Left lung (tissue), 10 donors: ENCODE data around the gene MGMT. TPM values are rescaled to one million over a fixed set of nuclear protein-coding genes. Genes with fewer than 3 reads are reported as not detected.

Experiments
- ATAC-seq: fragments of 200-7000 bp; cut with Tn5 transposase; one replicate; pipeline ENCODE4 v1.9.1; 2020; ENCODE audit warnings: moderate library complexity
- DNase-seq, 4 donors: peaks; one replicate each; pipeline ENCODE4 v3.0.0-alpha.2; 2013 to 2020
- H3K27ac ChIP-seq, 2 donors: fragments of 200-600 bp; sonication (generic) in 1 of 2; one replicate each; pipeline versions ENCODE4 v1.5.0 to v1.8.0; 2020 to 2021
- H3K27me3 ChIP-seq, 2 donors: fragments of 200-600 bp; sonication (generic) in 1 of 2; one replicate each; pipeline versions ENCODE4 v1.5.0 to v1.8.0; 2020 to 2021
- H3K36me3 ChIP-seq, 2 donors: fragments of 200-600 bp; sonication (generic) in 1 of 2; one replicate each; pipeline versions ENCODE4 v1.5.0 to v1.8.0; 2020 to 2021
- H3K4me1 ChIP-seq, 2 donors: fragments of 200-600 bp; one replicate each; pipeline ENCODE4 v1.8.0; 2021
- H3K4me3 ChIP-seq, 2 donors: fragments of 200-600 bp; sonication (generic) in 1 of 2; one replicate each; pipeline versions ENCODE4 v1.5.0 to v1.8.0; 2020 to 2021; ENCODE audit warnings: mild to moderate bottlenecking in 1 of 2
- H3K9me3 ChIP-seq, 2 donors: fragments of 200-600 bp; sonication (generic) in 1 of 2; one replicate each; pipeline versions ENCODE4 v1.5.0 to v1.8.0; 2020 to 2021
- CTCF ChIP-seq, 2 donors: fragments of 200-600 bp; sonication (generic) in 1 of 2; IDR thresholded peaks; one replicate each; pipeline versions ENCODE4 v1.5.0 to v1.8.0; 2021; ENCODE audit warnings: antibody characterized with exemption in 2 of 2
- intact Hi-C, 2 donors: fragments of 100-400 bp; cut with DNase I; formaldehyde crosslinking; loops; one replicate each; pipeline versions ENCODE4 v1.11.2 to v1.14.2; 2022
- polyA plus RNA-seq, 6 donors: library from polyadenylated mRNA; unstranded; fragments of 120-200 nt; gene quantifications; one replicate each; pipeline ENCODE4 v1.2.1, GENCODE V29; 2013; ENCODE audit not compliant: insufficient read length in 6 of 6
- total RNA-seq, 2 donors: library from RNA; stranded (reverse); fragmentation: NEBNext Ultra II Directional; extraction: Animal tissue kit (Norgen Biotek cat#: 25700); gene quantifications; one replicate each; pipeline ENCODE4 v1.2.1, GENCODE V29; 2021
- donor health status: DM: no; HTN: yes; CAD: no.
- donor health status: DM: no; HTN: no; CAD: no.

MGMT gene
- total and polyA plus RNA-seq, 8 donors, result 13.1 to 25.5 (median 17.0) TPM

- intact Hi-C loops, result no loop called here
- H3K9me3 ChIP-seq, result no peaks in the 10 kb centered on the region
- no peak for TF ChIP-seq CTCF (IDR thresholded peaks at IDR 0.05)
- H3K4me3 ChIP-seq, result no peak overlapping the region
- DNase-seq (no peak), ATAC-seq (no peak)
- no peaks in the 10 kb centered on the region for H3K36me3 ChIP-seq
- H3K27me3 ChIP-seq, result peaks cover 0 to 7% of the 10 kb centered on the region in 2 donors
- no peaks in the 10 kb centered on the region for H3K4me1 ChIP-seq
- no peak overlapping the region for H3K27ac ChIP-seq
Observed at GRCh38 chr10:129440247-129440646, 26.8 kb upstream of the MGMT start.

GRCh38 chr10:129440722-129441316, 26.2 kb upstream of the MGMT start:
- Histone ChIP-seq H3K4me1 (no peaks in the 10 kb centered on the region), H3K27ac (no peak overlapping the region), H3K27me3 (peaks cover 0 to 7% of the 10 kb centered on the region in 2 donors), H3K9me3 (no peaks in the 10 kb centered on the region), H3K4me3 (no peak overlapping the region), H3K36me3 (no peaks in the 10 kb centered on the region)
- DNase-seq, result no peak
- TF ChIP-seq CTCF (IDR thresholded peaks at IDR 0.05), result no peak
- ATAC-seq, result no peak
- intact Hi-C loops, result no loop called here

GRCh38 chr10:129441372-129442009, 25.6 kb upstream of the MGMT start:
- DNase-seq (no peak), ATAC-seq (no peak)
- H3K27me3 ChIP-seq, result peaks cover 0 to 7% of the 10 kb centered on the region in 2 donors
- H3K9me3 ChIP-seq, result no peaks in the 10 kb centered on the region
- H3K27ac ChIP-seq, result no peak overlapping the region
- no peak for TF ChIP-seq CTCF (IDR thresholded peaks at IDR 0.05)
- no peaks in the 10 kb centered on the region for H3K4me1 ChIP-seq
- no peaks in the 10 kb centered on the region for H3K36me3 ChIP-seq
- H3K4me3 ChIP-seq, result no peak overlapping the region
- intact Hi-C loops, result no loop called here

- no peak for DNase-seq
- no peak for ATAC-seq
- Histone ChIP-seq H3K4me3 (no peak overlapping the region), H3K4me1 (no peaks in the 10 kb centered on the region), H3K9me3 (no peaks in the 10 kb centered on the region), H3K27ac (no peak overlapping the region), H3K27me3 (peaks cover 0 to 7% of the 10 kb centered on the region in 2 donors), H3K36me3 (no peaks in the 10 kb centered on the region)
- TF ChIP-seq CTCF (IDR thresholded peaks at IDR 0.05), result no peak
- intact Hi-C loops, result no loop called here
Observed at GRCh38 chr10:129442866-129443265, 24.2 kb upstream of the MGMT start.

GRCh38 chr10:129444359-129444758, 22.7 kb upstream of the MGMT start:
- Histone ChIP-seq H3K9me3 (no peaks in the 10 kb centered on the region), H3K4me1 (no peaks in the 10 kb centered on the region), H3K4me3 (no peak overlapping the region), H3K27me3 (peaks cover 0 to 7% of the 10 kb centered on the region in 2 donors), H3K36me3 (no peaks in the 10 kb centered on the region), H3K27ac (no peak overlapping the region)
- no peak for ATAC-seq
- intact Hi-C loops, result no loop called here
- TF ChIP-seq CTCF (IDR thresholded peaks at IDR 0.05), result no peak
- no peak for DNase-seq
